Smooth muscle cell (in vitro differentiated cells): Measurements from ENCODE around the gene JCAD. TPM values are rescaled to one million over a fixed set of nuclear protein-coding genes. Genes with fewer than 3 reads are reported as not detected.

Source experiments
- DNase-seq: peaks from one replicate; lab custom pipeline; 2025; ENCODE audit not compliant: unreplicated experiment; lab: John Stamatoyannopoulos, UW
- H2AFZ ChIP-seq: fragments of 200-600 bp; sonication (generic); 2 replicates; pipeline ENCODE4 v1.6.0; 2016; ENCODE audit warnings: antibody characterized with exemption, low read depth, mild to moderate bottlenecking
- H3F3A ChIP-seq: fragments of 200-600 bp; sonication (generic); 2 replicates; pipeline ENCODE4 v1.6.0; 2017; ENCODE audit warnings: antibody characterized with exemption, low read depth
- H3K27ac ChIP-seq: fragments of 200-600 bp; sonication (generic); 2 replicates; pipeline ENCODE4 v1.5.1; 2016; ENCODE audit warnings: low read depth, mild to moderate bottlenecking
- H3K27me3 ChIP-seq: fragments of 200-600 bp; sonication (generic); 2 replicates; pipeline ENCODE4 v1.6.1; 2016; ENCODE audit warnings: low read depth, mild to moderate bottlenecking
- H3K36me3 ChIP-seq: fragments of 200-600 bp; sonication (generic); 2 replicates; pipeline ENCODE4 v1.5.1; 2016; ENCODE audit warnings: low read depth
- H3K4me1 ChIP-seq: fragments of 200-600 bp; sonication (generic); 2 replicates; pipeline ENCODE4 v1.5.1; 2016; ENCODE audit warnings: low read depth
- H3K4me2 ChIP-seq: fragments of 200-600 bp; sonication (generic); 2 replicates; pipeline ENCODE4 v1.6.0; 2016; ENCODE audit warnings: mild to moderate bottlenecking
- H3K4me3 ChIP-seq: fragments of 200-600 bp; sonication (generic); 2 replicates; pipeline ENCODE4 v1.5.1; 2016; ENCODE audit warnings: mild to moderate bottlenecking
- H3K79me2 ChIP-seq: fragments of 200-600 bp; sonication (generic); 2 replicates; pipeline ENCODE4 v1.6.0; 2016; ENCODE audit warnings: low read depth, mild to moderate bottlenecking
- H3K9ac ChIP-seq: fragments of 200-600 bp; sonication (generic); 2 replicates; pipeline ENCODE4 v1.6.0; 2016; ENCODE audit warnings: low read depth
- H3K9me3 ChIP-seq: fragments of 200-600 bp; sonication (generic); replicated peaks from 2 replicates; pipeline ENCODE4 v1.5.1; 2016; ENCODE audit warnings: low read depth
- H4K20me1 ChIP-seq: fragments of 200-600 bp; sonication (generic); 2 replicates; pipeline ENCODE4 v1.6.0; 2016; ENCODE audit warnings: low read depth
- WGBS: methylation state at CpG from one replicate; pipeline ENCODE4 v1.1.7; 2016; ENCODE audit warnings: low lambda C conversion rate; 5-methylcytosine and 5-hydroxymethylcytosine counted together
- polyA plus RNA-seq: library from polyadenylated mRNA; unstranded; fragments of >200 nt; fragmentation: Nextera tagmentation; extraction: Ambion mirVana; gene quantifications from 2 replicates; pipeline ENCODE4 v1.2.1, GENCODE V29; 2016
- total RNA-seq: library from RNA; depleted of rRNA; stranded (reverse); fragments of >200 nt; gene quantifications from 2 replicates; pipeline ENCODE4 v1.2.3, GENCODE V29; 2014
- TF ChIP-seq, protein P1 (sequence below): fragments of 200-600 bp; sonication (generic); IDR thresholded peaks from 2 replicates; pipeline ENCODE4 v1.5.1; 2017; ENCODE audit warnings: borderline replicate concordance, mild to moderate bottlenecking, antibody characterized with exemption; ENCODE audit not compliant: insufficient read depth, poor library complexity, severe bottlenecking

The JCAD gene
- total and polyA plus RNA-seq, 2 experiments from 2014 or later = 7.5 to 7.8 TPM

GRCh38 chr10:30034433-30035137, 24.8 kb downstream of the JCAD start:
- no peaks in the 10 kb centered on the region for H3K36me3 ChIP-seq
- H2AFZ ChIP-seq = no peak overlapping the region
- peaks cover 36% of the 10 kb centered on the region for H4K20me1 ChIP-seq
- TF ChIP-seq, protein P1, sequence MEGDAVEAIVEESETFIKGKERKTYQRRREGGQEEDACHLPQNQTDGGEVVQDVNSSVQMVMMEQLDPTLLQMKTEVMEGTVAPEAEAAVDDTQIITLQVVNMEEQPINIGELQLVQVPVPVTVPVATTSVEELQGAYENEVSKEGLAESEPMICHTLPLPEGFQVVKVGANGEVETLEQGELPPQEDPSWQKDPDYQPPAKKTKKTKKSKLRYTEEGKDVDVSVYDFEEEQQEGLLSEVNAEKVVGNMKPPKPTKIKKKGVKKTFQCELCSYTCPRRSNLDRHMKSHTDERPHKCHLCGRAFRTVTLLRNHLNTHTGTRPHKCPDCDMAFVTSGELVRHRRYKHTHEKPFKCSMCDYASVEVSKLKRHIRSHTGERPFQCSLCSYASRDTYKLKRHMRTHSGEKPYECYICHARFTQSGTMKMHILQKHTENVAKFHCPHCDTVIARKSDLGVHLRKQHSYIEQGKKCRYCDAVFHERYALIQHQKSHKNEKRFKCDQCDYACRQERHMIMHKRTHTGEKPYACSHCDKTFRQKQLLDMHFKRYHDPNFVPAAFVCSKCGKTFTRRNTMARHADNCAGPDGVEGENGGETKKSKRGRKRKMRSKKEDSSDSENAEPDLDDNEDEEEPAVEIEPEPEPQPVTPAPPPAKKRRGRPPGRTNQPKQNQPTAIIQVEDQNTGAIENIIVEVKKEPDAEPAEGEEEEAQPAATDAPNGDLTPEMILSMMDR = no peak
- H3K27ac ChIP-seq = no peak overlapping the region
- H3K4me1 ChIP-seq = no peaks in the 10 kb centered on the region
- H3K9ac ChIP-seq = no peak overlapping the region
- no peaks in the 10 kb centered on the region for H3K27me3 ChIP-seq
- no peaks in the 10 kb centered on the region for H3K79me2 ChIP-seq
- H3K4me3 ChIP-seq = no peak overlapping the region
- no peak overlapping the region for H3K4me2 ChIP-seq
- H3F3A ChIP-seq = no peaks in the 10 kb centered on the region
- no peak for DNase-seq
- no peaks in the 10 kb centered on the region for H3K9me3 ChIP-seq
- WGBS = 70% methylated on average over 15 of the region's 15 CpGs

DNA sequence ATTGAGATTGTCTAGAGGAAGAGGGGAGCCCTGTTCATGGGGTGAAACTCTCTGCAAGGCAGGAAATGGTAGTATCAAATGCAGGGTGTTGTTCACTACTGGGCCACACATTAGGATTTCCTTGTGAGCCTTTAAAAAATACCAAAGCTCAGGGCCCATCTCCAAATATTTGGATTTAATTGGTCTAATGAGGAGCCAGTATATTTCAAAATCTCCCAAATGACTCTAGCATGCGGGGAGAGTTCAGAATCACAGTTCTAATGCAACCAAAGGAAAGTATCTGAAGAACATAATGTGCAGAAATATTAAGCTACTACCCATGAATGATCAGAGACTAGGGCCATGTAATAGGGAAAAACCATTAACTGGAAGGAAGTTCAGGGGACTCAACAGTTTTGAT, 27.3 kb downstream of the JCAD start:
- Histone ChIP-seq H3K4me2 (no peak overlapping the region), H3K9ac (no peak overlapping the region), H3K27me3 (no peaks in the 10 kb centered on the region), H3K4me3 (no peak overlapping the region), H3K36me3 (no peaks in the 10 kb centered on the region), H2AFZ (no peak overlapping the region), H3K79me2 (no peaks in the 10 kb centered on the region), H3K27ac (no peak overlapping the region), H3F3A (no peaks in the 10 kb centered on the region), H4K20me1 (peaks cover 25% of the 10 kb centered on the region), H3K4me1 (no peaks in the 10 kb centered on the region), H3K9me3 (no peaks in the 10 kb centered on the region)
- TF ChIP-seq, protein P1 = no peak
- DNase-seq = no peak
- 93% methylated on average over 1 of the region's 1 CpG for whole genome bisulfite sequencing

DNA sequence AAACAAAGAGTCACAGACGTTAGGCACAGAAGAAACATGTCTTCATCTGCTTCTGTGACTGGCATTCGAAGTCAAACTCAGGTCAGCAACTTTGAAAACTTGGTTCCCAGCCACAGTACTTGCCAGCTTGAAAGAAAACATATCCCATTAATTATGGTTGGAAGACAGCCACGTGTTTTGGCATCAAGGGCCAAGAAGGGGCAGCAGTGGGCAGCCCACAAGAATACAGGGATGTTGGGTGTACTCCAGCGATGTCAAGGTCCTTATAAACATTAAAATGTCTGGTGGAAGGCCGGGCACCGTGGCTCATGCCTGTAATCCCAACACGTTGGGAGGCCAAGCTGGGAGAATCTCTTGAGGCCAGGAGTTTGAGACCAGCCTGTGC, 29.5 kb downstream of the JCAD start:
- H3K27me3 ChIP-seq = no peaks in the 10 kb centered on the region
- TF ChIP-seq, protein P1 = no peak
- no peak overlapping the region for H3K4me3 ChIP-seq
- H3K9ac ChIP-seq = no peak overlapping the region
- no peak overlapping the region for H3K27ac ChIP-seq
- H3K4me2 ChIP-seq = no peak overlapping the region
- H3F3A ChIP-seq = no peaks in the 10 kb centered on the region
- DNase-seq = no peak
- H3K79me2 ChIP-seq = no peaks in the 10 kb centered on the region
- H3K36me3 ChIP-seq = no peaks in the 10 kb centered on the region
- no peaks in the 10 kb centered on the region for H3K9me3 ChIP-seq
- H2AFZ ChIP-seq = no peak overlapping the region
- no peaks in the 10 kb centered on the region for H3K4me1 ChIP-seq
- peaks cover 5% of the 10 kb centered on the region for H4K20me1 ChIP-seq
- 93% methylated on average over 7 of the region's 7 CpGs for WGBS
